Measurements from ENCODE around the gene CFAP46. TPM values are rescaled to one million over a fixed set of nuclear protein-coding genes. Genes with fewer than 3 reads are reported as not detected.

The CFAP46 gene
- total RNA-seq, 2 experiments from 2014 or later, result 0.07 TPM; not detected in 1

DNA sequence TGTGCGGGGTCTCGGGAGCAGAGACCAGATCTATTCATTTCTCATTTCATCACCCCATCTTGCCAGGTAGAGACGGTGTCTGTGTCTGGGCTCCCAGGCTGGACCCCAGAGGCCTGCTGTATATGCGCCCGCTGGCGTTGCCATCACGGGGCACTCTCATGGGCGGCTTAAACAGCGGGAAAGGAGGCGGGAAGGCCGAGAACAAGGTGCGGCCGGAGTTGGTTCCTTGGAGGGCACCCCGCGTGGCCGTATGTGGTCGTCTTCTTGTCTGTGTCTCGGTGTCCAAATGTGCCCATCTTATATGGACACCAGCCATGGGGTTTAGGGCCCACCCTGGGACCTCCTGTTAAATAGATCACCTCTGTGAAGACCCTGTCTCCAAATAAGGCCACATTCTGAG lies 2.1 kb upstream of the CFAP46 start:
- Mint-ChIP-seq H3K4me3 (no peak overlapping the region), H3K4me1 (ENCODE audit: low read depth) (peaks cover 11% of the 10 kb centered on the region), H3K27me3 (peaks cover 36% of the 10 kb centered on the region), H3K9me3 (no peaks in the 10 kb centered on the region), H3K36me3 (no peaks in the 10 kb centered on the region), H3K27ac (no peak overlapping the region)
- CTCF ChIA-PET, result no interaction called here
- POLR2A ChIA-PET, result no interaction called here
- DNase-seq, result no peak
- intact Hi-C loops (cut with micrococcal nuclease), result no loop called here

- POLR2A ChIA-PET, result no interaction called here
- H3K27ac Mint-ChIP-seq, result no peak overlapping the region
- no peak for DNase-seq
- CTCF ChIA-PET, result no interaction called here
- no peak overlapping the region for H3K4me3 Mint-ChIP-seq
- no peaks in the 10 kb centered on the region for H3K36me3 Mint-ChIP-seq
- H3K27me3 Mint-ChIP-seq, result peaks cover 41% of the 10 kb centered on the region
- peaks cover 11% of the 10 kb centered on the region for H3K4me1 Mint-ChIP-seq (ENCODE audit: low read depth)
- intact Hi-C loops (cut with micrococcal nuclease), result loop anchor here (2.0 kb wide), 1 partner anchor 19 kb away; no protein-coding TSS in a partner anchor
- no peaks in the 10 kb centered on the region for H3K9me3 Mint-ChIP-seq
These were observed 1.5 kb upstream of the CFAP46 start for GRCh38 chr10:132943791-132944404.

GRCh38 chr10:132943058-132943790 lies 854 bp upstream of the CFAP46 start:
- POLR2A ChIA-PET, result no interaction called here
- no peaks in the 10 kb centered on the region for H3K36me3 Mint-ChIP-seq
- intact Hi-C loops (cut with micrococcal nuclease), result loop anchor here (2.0 kb wide), 1 partner anchor 20 kb away; no protein-coding TSS in a partner anchor
- DNase-seq, result no peak
- H3K27me3 Mint-ChIP-seq, result peaks cover 44% of the 10 kb centered on the region
- H3K27ac Mint-ChIP-seq, result no peak overlapping the region
- H3K4me1 Mint-ChIP-seq (ENCODE audit: low read depth), result peaks cover 11% of the 10 kb centered on the region
- H3K9me3 Mint-ChIP-seq, result no peaks in the 10 kb centered on the region
- peak overlapping the region; percentile 59 for H3K4me3 Mint-ChIP-seq
- CTCF ChIA-PET, result no interaction called here

- H3K4me3 Mint-ChIP-seq, result no peak overlapping the region
- peaks cover 44% of the 10 kb centered on the region for H3K27me3 Mint-ChIP-seq
- DNase-seq, result no peak
- CTCF ChIA-PET, result no interaction called here
- H3K9me3 Mint-ChIP-seq, result no peaks in the 10 kb centered on the region
- intact Hi-C loops (cut with micrococcal nuclease), result loop anchor here (2.0 kb wide), 1 partner anchor 21 kb away; no protein-coding TSS in a partner anchor
- H3K4me1 Mint-ChIP-seq (ENCODE audit: low read depth), result peaks cover 11% of the 10 kb centered on the region
- no peaks in the 10 kb centered on the region for H3K36me3 Mint-ChIP-seq
- POLR2A ChIA-PET, result no interaction called here
- no peak overlapping the region for H3K27ac Mint-ChIP-seq
These were observed 724 bp downstream of the CFAP46 start for GRCh38 chr10:132941640-132942051.

- CTCF ChIA-PET, result interaction anchor here (1.0 to 1.1 kb wide), 2 partner anchors 22 to 184 kb away, joined by 4 to 6 read pairs; no protein-coding TSS in a partner anchor
- intact Hi-C loops (cut with micrococcal nuclease), result loop anchor here (1.0 kb wide), 1 partner anchor 183 kb away; no protein-coding TSS in a partner anchor
- peaks cover 11% of the 10 kb centered on the region for H3K4me1 Mint-ChIP-seq (ENCODE audit: low read depth)
- peak; percentile 26 for DNase-seq
- H3K27ac Mint-ChIP-seq, result no peak overlapping the region
- peaks cover 44% of the 10 kb centered on the region for H3K27me3 Mint-ChIP-seq
- H3K4me3 Mint-ChIP-seq, result no peak overlapping the region
- POLR2A ChIA-PET, result no interaction called here
- no peaks in the 10 kb centered on the region for H3K9me3 Mint-ChIP-seq
- H3K36me3 Mint-ChIP-seq, result no peaks in the 10 kb centered on the region
These were observed 1.4 kb downstream of the CFAP46 start for GRCh38 chr10:132940791-132941465.

DNA sequence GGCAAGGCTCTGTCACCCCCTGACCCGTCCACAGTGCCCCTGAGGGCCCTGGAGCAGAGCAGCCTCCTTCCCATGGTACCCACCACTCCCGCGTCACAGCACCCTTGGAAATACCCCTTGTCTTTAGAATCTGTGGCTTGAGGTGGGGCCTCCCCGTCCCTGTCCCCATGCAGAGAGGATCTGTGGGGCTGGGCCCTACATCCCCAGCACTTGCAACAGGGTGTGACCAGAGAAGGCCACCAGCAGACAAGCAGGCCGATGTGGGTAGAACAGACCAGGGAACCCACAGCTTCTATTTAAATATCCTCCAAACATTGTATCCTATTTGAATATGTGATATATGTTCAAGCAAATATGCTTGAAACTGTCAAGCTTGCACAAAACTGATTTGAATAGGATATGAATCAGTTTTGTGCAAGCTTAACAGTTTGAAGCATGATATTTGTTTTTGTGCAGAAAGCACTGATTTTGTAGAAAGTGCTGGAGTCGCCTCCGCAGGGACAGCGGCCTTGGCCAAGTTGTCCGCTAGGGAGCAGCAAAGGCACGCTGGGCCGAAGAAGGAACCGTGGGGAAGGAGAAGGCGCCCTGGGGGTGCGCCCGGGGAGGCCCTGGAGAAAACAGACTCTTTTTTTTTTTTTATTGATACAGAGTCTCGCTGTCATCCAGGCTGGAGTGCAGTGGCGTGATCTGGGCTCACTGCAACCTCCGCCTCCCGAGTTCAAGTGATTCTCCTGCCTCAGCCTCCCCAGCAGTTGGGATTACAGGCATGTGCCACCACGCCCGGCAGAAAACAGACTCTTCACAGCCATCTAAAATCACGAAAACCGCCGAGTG lies 2.2 kb downstream of the CFAP46 start:
- no peak overlapping the region for H3K27ac Mint-ChIP-seq
- H3K36me3 Mint-ChIP-seq, result no peaks in the 10 kb centered on the region
- DNase-seq, result peak; percentile 71
- CTCF ChIA-PET, result interaction anchor here (0.6 to 1.1 kb wide), 4 partner anchors 22 to 458 kb away, joined by 3 to 6 read pairs (median 4); no protein-coding TSS in a partner anchor
- intact Hi-C loops (cut with micrococcal nuclease), result loop anchor here (1.0 kb wide), 1 partner anchor 184 kb away; no protein-coding TSS in a partner anchor
- H3K4me1 Mint-ChIP-seq (ENCODE audit: low read depth), result peaks cover 11% of the 10 kb centered on the region
- H3K27me3 Mint-ChIP-seq, result peaks cover 44% of the 10 kb centered on the region
- no peaks in the 10 kb centered on the region for H3K9me3 Mint-ChIP-seq
- POLR2A ChIA-PET, result no interaction called here
- no peak overlapping the region for H3K4me3 Mint-ChIP-seq

- ChIA-PET CTCF (interaction anchor here (0.9 to 1.1 kb wide), 4 partner anchors 23 to 203 kb away, joined by 3 to 6 read pairs (median 4); no protein-coding TSS in a partner anchor), POLR2A (no interaction called here)
- Mint-ChIP-seq H3K27me3 (peaks cover 38% of the 10 kb centered on the region), H3K27ac (no peak overlapping the region), H3K36me3 (no peaks in the 10 kb centered on the region), H3K4me3 (no peak overlapping the region), H3K4me1 (ENCODE audit: low read depth) (peaks cover 11% of the 10 kb centered on the region), H3K9me3 (no peaks in the 10 kb centered on the region)
- intact Hi-C loops (cut with micrococcal nuclease), result no loop called here
- no peak for DNase-seq
These were observed 2.9 kb downstream of the CFAP46 start for GRCh38 chr10:132939378-132939955.

DNA sequence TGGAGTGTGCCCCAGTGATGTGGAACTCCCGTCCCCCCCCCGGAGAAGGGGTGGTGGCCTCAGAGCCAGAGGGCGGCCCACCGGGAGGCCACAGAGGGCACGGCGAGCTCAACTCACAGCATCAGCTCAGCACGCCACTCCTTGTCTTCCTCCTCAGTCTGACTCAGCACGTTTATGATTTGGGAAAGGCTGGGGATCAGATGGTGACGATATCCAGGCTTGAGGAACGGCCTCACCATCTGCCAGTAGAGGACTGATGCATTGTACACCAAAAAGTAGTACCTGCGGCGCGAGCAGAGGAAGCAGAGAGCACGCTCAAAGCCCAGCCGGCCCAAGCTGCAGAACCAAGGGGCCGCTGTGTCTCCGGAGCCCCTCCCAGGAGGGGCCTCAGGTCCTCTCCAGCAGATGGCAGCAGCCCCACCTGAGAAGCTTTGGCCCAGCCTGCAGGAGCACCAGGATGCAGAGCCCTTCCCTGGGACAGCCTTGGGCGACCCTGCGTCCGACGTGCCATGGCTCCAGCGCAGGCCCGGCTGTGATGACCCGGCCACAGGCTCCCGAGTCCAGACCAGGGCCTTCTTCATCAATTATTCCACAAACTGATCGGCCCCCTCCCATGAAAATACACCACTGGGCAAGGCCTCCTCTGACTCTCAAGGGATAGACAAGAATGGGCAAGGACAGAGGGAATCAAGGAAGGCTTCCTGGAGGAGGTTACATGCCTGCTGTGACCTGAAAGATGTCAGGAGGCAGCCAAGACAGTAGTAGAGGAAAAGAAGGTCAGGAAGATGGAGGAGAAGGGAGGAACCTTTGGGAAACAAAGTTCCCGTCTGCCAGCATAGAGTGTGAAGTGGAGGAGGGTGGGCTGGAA lies 3.7 kb downstream of the CFAP46 start:
- Mint-ChIP-seq H3K27me3 (peaks cover 34% of the 10 kb centered on the region), H3K4me1 (ENCODE audit: low read depth) (peaks cover 11% of the 10 kb centered on the region), H3K9me3 (no peaks in the 10 kb centered on the region), H3K27ac (no peak overlapping the region), H3K4me3 (no peak overlapping the region), H3K36me3 (no peaks in the 10 kb centered on the region)
- peak; percentile 37 for DNase-seq
- POLR2A ChIA-PET, result no interaction called here
- intact Hi-C loops (cut with micrococcal nuclease), result no loop called here
- CTCF ChIA-PET, result interaction anchor here (1.0 to 1.1 kb wide), 2 partner anchors 186 to 189 kb away, joined by 3 read pairs; no protein-coding TSS in a partner anchor

DNA sequence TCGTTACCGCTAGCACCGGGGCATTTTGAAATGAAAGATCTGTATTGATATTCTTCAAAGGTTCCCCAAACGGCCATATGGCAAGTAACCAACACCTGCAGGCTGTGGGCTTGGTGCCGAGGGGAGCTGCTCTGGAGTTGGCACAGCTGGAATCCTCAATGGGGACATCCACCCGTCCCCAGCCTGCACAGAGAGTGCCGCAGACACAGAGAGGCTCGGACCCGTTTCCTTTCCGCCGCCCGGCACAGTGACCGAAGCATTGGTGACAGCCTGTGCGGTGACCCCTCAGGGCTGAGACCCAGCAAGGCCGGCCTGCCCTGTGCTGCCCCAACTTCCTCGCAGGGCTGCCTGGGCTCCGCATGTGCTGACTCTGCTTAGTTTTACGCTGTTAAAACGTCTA lies 4.5 kb downstream of the CFAP46 start:
- no peak for DNase-seq
- POLR2A ChIA-PET, result no interaction called here
- H3K9me3 Mint-ChIP-seq, result no peaks in the 10 kb centered on the region
- H3K27ac Mint-ChIP-seq, result no peak overlapping the region
- no peaks in the 10 kb centered on the region for H3K36me3 Mint-ChIP-seq
- CTCF ChIA-PET, result interaction anchor here (1.0 kb wide), 1 partner anchor 190 kb away, joined by 3 read pairs; no protein-coding TSS in a partner anchor
- peaks cover 32% of the 10 kb centered on the region for H3K27me3 Mint-ChIP-seq
- H3K4me1 Mint-ChIP-seq (ENCODE audit: low read depth), result peaks cover 11% of the 10 kb centered on the region
- H3K4me3 Mint-ChIP-seq, result no peak overlapping the region
- intact Hi-C loops (cut with micrococcal nuclease), result no loop called here

DNA sequence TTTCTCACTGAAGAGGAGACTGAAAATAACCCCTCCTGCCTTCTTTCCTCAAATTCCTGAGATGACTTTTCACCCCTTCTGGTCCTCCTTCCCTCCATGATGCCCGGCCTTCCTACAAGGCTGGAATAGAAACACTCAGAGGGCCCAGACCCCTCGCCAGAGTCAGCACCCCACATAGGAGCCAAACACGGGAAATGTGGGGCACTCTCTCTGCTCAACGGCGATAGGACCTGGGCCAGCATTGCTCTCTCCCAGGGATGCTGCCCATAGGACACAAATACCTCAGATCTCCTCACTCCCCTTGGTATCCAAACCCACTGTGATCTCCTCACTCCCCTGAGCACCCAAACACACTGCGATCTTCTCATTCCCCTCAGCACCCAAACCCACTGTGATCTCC lies 7.4 kb downstream of the CFAP46 start:
- H3K27me3 Mint-ChIP-seq, result peaks cover 14% of the 10 kb centered on the region
- DNase-seq, result no peak
- intact Hi-C loops (cut with micrococcal nuclease), result no loop called here
- no peak overlapping the region for H3K27ac Mint-ChIP-seq
- H3K36me3 Mint-ChIP-seq, result no peaks in the 10 kb centered on the region
- CTCF ChIA-PET, result no interaction called here
- H3K4me3 Mint-ChIP-seq, result no peak overlapping the region
- H3K9me3 Mint-ChIP-seq, result peaks cover 2% of the 10 kb centered on the region
- peaks cover 16% of the 10 kb centered on the region for H3K4me1 Mint-ChIP-seq (ENCODE audit: low read depth)
- POLR2A ChIA-PET, result no interaction called here
